ENCODE measurements around the gene MTURN. TPM values are rescaled to one million over a fixed set of nuclear protein-coding genes. Genes with fewer than 3 reads are reported as not detected.

Gene MTURN
- total and polyA plus RNA-seq, 2 donors (not counting 3 experiments of a cell fraction or from before 2014, with no cell fraction given): 4.9 to 6.6 TPM

DNA sequence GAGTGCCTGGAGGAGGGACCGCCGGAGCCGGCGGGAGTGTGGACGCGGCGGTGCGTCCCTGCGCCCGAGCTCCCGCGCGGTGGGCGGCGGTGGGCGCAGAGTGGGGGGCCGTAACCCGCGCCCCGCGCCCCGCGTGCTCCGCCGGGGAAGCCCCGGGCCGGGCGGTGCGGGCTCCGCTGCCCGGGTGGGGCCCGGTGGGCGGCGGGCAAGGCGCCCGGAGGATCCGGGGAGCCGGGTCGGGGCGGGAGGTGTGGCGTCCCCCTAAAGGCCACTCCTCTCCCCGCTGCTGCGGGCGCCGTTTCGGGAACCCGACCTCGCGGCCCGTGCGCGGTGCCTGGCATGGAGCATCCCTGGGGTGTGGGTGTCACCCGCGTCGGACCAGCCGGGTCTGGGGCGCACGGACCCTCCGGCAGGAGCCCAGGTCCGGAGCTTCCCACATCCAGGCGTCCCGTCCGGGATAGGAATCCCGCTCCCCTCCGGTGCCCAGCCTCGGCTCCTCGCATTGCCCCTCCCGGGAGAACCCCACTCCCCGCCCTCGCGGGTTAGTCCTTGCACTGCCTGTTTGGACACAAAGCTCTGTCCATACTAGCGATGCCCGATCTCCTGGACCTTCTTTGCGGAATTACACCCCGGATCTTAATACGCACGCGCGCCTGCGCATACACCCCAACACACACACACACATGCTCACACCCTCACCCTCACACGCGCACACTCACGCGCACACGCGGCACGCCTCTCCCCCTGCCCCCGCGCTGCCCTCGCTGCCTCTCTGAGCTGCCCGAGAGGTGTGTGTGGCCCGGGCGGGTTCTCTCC is 723 bp downstream of the MTURN start:
- peak; percentile 38 for DNase-seq (ENCODE audit: low read depth, low spot score)
- Histone ChIP-seq H3K4me2 (ENCODE audit: insufficient read depth, low read length) (peak overlapping the region; percentile 62), H3K27ac (ENCODE audit: insufficient read depth, low read depth, low read length) (peak overlapping the region; percentile 41), H3K9me3 (replicated peaks; ENCODE audit: control insufficient read depth, insufficient read depth, low read length) (no peaks in the 10 kb centered on the region), H3K9ac (replicated peaks; ENCODE audit: extremely low read depth, insufficient read depth, low read length) (peak overlapping the region; percentile 58), H2AFZ (ENCODE audit: low read depth, low read length) (peak overlapping the region; percentile 94), H3K4me1 (ENCODE audit: control insufficient read depth, extremely low read depth, insufficient read depth, low read length) (peaks cover 6% of the 10 kb centered on the region), H3K36me3 (ENCODE audit: control insufficient read depth in 2 of 2, extremely low read depth in 1 of 2, insufficient read depth in 2 of 2, low read length in 2 of 2) (no peaks in the 10 kb centered on the region), H3K4me3 (replicated peaks in 1 of 3; ENCODE audit: insufficient read depth in 1 of 3, low read depth in 1 of 3, low read length in 3 of 3) (peak overlapping the region; percentile 45 to 83 (median 59)), H4K20me1 (replicated peaks; ENCODE audit: control insufficient read depth, extremely low read depth, insufficient read depth, low read length) (no peaks in the 10 kb centered on the region), H3K27me3 (ENCODE audit: control insufficient read depth in 2 of 2, insufficient read depth in 2 of 2, low read length in 2 of 2) (peaks cover 0 to 3% of the 10 kb centered on the region in 2 experiments), H3K9me1 (replicated peaks; ENCODE audit: control insufficient read depth, extremely low read depth, insufficient read depth, low read length) (no peaks in the 10 kb centered on the region), H3K79me2 (ENCODE audit: control insufficient read depth, insufficient read depth, low read length) (no peaks in the 10 kb centered on the region)
- intact Hi-C loops (cut with micrococcal nuclease) (loop anchor here (1.0 to 2.0 kb wide), 3 partner anchors 107 to 370 kb away; partner anchors contain the start of gene PLEKHA8), dilution Hi-C loops (cut with MboI; ENCODE audit: extremely low pct_ligation_motif_present, low sequenced_read_pairs) (no loop called here)
- CTCF ChIA-PET: interaction anchor here (1.4 to 2.4 kb wide), 3 partner anchors 9 to 74 kb away, joined by 3 to 7 read pairs (median 6); no protein-coding TSS in a partner anchor
- no TSS peak for BruUV-seq (replicated peaks)
- peak; percentile 76 for FAIRE-seq
- POLR2A ChIA-PET: no interaction called here
- no peak for TF ChIP-seq POLR2A (IDR thresholded peaks at IDR 0.05; ENCODE audit: low read depth, low read length)

DNA sequence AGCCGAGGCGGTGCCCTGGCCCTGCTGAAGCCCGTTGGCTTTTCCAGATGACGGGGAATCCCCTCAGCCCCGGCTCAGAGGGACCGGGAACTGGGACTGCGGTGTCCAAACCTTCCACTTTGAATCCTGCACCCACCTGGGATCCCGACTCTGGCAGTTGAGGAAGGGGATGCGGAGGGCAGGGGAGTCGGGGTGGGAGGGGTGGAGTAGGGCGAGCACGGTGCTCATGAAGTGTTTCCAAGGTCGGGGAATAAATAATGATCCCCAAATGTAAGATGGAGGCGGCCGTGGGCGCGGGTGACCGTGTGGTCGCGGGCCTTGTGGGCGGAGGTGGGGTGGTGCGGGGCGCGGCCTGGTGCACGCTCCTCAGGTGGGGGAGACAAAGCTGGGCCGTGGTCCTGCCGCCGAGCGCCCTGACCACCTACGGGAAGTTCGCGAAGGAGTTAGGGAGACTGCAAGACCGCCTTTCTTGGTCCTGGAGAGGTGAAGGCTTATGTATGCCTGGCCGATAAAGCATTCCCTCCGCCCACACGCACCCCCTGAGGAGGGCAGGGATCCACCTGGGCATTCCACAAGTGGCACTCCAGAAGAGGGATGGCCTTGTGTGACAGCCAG is 1.4 kb downstream of the MTURN start:
- H4K20me1 ChIP-seq (replicated peaks; ENCODE audit: control insufficient read depth, extremely low read depth, insufficient read depth, low read length): no peaks in the 10 kb centered on the region
- H3K9me3 ChIP-seq (replicated peaks; ENCODE audit: control insufficient read depth, insufficient read depth, low read length): no peaks in the 10 kb centered on the region
- no peaks in the 10 kb centered on the region for H3K36me3 ChIP-seq (ENCODE audit: control insufficient read depth in 2 of 2, extremely low read depth in 1 of 2, insufficient read depth in 2 of 2, low read length in 2 of 2)
- no peak overlapping the region for H3K27ac ChIP-seq (ENCODE audit: insufficient read depth, low read depth, low read length)
- ChIA-PET CTCF (interaction anchor here (2.4 kb wide), 1 partner anchor 10 kb away, joined by 7 read pairs; no protein-coding TSS in a partner anchor), POLR2A (no interaction called here)
- BruUV-seq (replicated peaks): no TSS peak
- dilution Hi-C loops (cut with MboI; ENCODE audit: extremely low pct_ligation_motif_present, low sequenced_read_pairs) (no loop called here), intact Hi-C loops (cut with micrococcal nuclease) (no loop called here)
- H2AFZ ChIP-seq (ENCODE audit: low read depth, low read length): peak overlapping the region; percentile 94
- peak overlapping the region; percentile 58 for H3K9ac ChIP-seq (replicated peaks; ENCODE audit: extremely low read depth, insufficient read depth, low read length)
- peak overlapping the region; percentile 62 for H3K4me2 ChIP-seq (ENCODE audit: insufficient read depth, low read length)
- FAIRE-seq: no peak
- peaks cover 0 to 3% of the 10 kb centered on the region in 2 experiments for H3K27me3 ChIP-seq (ENCODE audit: control insufficient read depth in 2 of 2, insufficient read depth in 2 of 2, low read length in 2 of 2)
- TF ChIP-seq, protein P1, sequence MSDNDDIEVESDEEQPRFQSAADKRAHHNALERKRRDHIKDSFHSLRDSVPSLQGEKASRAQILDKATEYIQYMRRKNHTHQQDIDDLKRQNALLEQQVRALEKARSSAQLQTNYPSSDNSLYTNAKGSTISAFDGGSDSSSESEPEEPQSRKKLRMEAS (IDR thresholded peaks at IDR 0.05; ENCODE audit: insufficient read depth, insufficient read length): no peak
- TF ChIP-seq POLR2AphosphoS5 (IDR thresholded peaks at IDR 0.05; ENCODE audit: insufficient read depth, low read depth, low read length): no peak
- TF ChIP-seq EZH2 (IDR thresholded peaks at IDR 0.05; ENCODE audit: borderline replicate concordance, low read depth, low read length, severe bottlenecking): no peak
- TF ChIP-seq, protein P2, sequence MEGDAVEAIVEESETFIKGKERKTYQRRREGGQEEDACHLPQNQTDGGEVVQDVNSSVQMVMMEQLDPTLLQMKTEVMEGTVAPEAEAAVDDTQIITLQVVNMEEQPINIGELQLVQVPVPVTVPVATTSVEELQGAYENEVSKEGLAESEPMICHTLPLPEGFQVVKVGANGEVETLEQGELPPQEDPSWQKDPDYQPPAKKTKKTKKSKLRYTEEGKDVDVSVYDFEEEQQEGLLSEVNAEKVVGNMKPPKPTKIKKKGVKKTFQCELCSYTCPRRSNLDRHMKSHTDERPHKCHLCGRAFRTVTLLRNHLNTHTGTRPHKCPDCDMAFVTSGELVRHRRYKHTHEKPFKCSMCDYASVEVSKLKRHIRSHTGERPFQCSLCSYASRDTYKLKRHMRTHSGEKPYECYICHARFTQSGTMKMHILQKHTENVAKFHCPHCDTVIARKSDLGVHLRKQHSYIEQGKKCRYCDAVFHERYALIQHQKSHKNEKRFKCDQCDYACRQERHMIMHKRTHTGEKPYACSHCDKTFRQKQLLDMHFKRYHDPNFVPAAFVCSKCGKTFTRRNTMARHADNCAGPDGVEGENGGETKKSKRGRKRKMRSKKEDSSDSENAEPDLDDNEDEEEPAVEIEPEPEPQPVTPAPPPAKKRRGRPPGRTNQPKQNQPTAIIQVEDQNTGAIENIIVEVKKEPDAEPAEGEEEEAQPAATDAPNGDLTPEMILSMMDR (IDR thresholded peaks at IDR 0.05; ENCODE audit: extremely low read depth in 1 of 2, insufficient read depth in 1 of 2, low read depth in 1 of 2, low read length in 2 of 2): no peak
- TF ChIP-seq GATA2 (IDR thresholded peaks at IDR 0.05; ENCODE audit: insufficient read depth, insufficient read length, low read depth, low read length): no peak
- TF ChIP-seq MYC (IDR thresholded peaks at IDR 0.05; ENCODE audit: low read depth, low read length): no peak
- no peak for TF ChIP-seq POLR2A (IDR thresholded peaks at IDR 0.05; ENCODE audit: low read depth, low read length)
- TF ChIP-seq JUN (IDR thresholded peaks at IDR 0.05; ENCODE audit: borderline replicate concordance, insufficient read depth, insufficient read length, low read depth): no peak
- no peak for TF ChIP-seq FOS (IDR thresholded peaks at IDR 0.05; ENCODE audit: borderline replicate concordance, insufficient read depth, low read length)
- H3K4me1 ChIP-seq (ENCODE audit: control insufficient read depth, extremely low read depth, insufficient read depth, low read length): peaks cover 6% of the 10 kb centered on the region
- DNase-seq (ENCODE audit: low read depth, low spot score): no peak
- H3K9me1 ChIP-seq (replicated peaks; ENCODE audit: control insufficient read depth, extremely low read depth, insufficient read depth, low read length): no peaks in the 10 kb centered on the region
- H3K79me2 ChIP-seq (ENCODE audit: control insufficient read depth, insufficient read depth, low read length): no peaks in the 10 kb centered on the region
- H3K4me3 ChIP-seq (replicated peaks in 1 of 3; ENCODE audit: insufficient read depth in 1 of 3, low read depth in 1 of 3, low read length in 3 of 3): peak overlapping the region; percentile 45 to 83 (median 59)

All from endothelial cell of umbilical vein (primary cell).